ENCODE measurements around the gene TNP1. TPM values are rescaled to one million over a fixed set of nuclear protein-coding genes. Genes with fewer than 3 reads are reported as not detected.

TNP1 gene
- polyA plus RNA-seq, 2 donors, result not detected

DNA sequence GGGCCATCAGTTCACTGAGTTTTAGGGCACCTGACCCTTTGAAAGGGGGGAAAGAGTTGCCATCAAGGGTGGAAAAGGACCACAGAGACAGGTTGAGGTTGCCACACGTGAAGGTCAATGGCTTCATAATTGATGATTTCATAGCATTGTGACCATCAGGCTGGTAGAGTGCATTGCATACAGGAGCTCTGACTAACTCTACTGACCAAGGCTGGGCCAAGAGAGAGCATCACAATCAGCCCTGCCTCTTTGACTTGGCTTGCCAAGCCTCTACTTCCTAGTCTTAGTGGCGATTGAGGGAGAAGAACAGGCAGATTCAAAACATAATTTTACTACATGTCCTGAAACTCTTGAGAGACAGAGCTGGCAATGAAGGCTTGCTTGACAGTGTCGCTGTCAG is 5.8 kb upstream of the TNP1 start:
- 90 to 94% methylated on average over 3 of the region's 3 CpGs for WGBS, 2 donors
- H3K36me3 ChIP-seq (ENCODE audit: control insufficient read depth in 2 of 2, insufficient read depth in 2 of 2, low read length in 1 of 2), result no peaks in the 10 kb centered on the region
- no peaks in the 10 kb centered on the region for H3K4me1 ChIP-seq (ENCODE audit: control insufficient read depth in 2 of 2, insufficient read depth in 2 of 2, low read length in 1 of 2)
- H3K27me3 ChIP-seq (ENCODE audit: control insufficient read depth in 1 of 2, insufficient read depth in 2 of 2, low read length in 2 of 2), result peaks cover 0 to 2% of the 10 kb centered on the region in 2 donors
- no peak overlapping the region for H3K4me3 ChIP-seq (ENCODE audit: low read depth in 1 of 2, low read length in 2 of 2)
- H3K9me3 ChIP-seq (ENCODE audit: control insufficient read depth in 2 of 2, insufficient read depth in 1 of 2, low read depth in 1 of 2, low read length in 1 of 2), result no peaks in the 10 kb centered on the region
- H3K27ac ChIP-seq (ENCODE audit: low read depth in 2 of 2, low read length in 1 of 2), result no peak overlapping the region

GRCh38 chr2:216863946-216864345 is 4.1 kb upstream of the TNP1 start:
- H3K36me3 ChIP-seq (ENCODE audit: control insufficient read depth in 2 of 2, insufficient read depth in 2 of 2, low read length in 1 of 2), result no peaks in the 10 kb centered on the region
- 73 to 80% methylated on average over 4 of the region's 4 CpGs for WGBS, 2 donors
- H3K4me3 ChIP-seq (ENCODE audit: low read depth in 1 of 2, low read length in 2 of 2), result no peak overlapping the region
- no peaks in the 10 kb centered on the region for H3K27me3 ChIP-seq (ENCODE audit: control insufficient read depth in 1 of 2, insufficient read depth in 2 of 2, low read length in 2 of 2)
- no peaks in the 10 kb centered on the region for H3K9me3 ChIP-seq (ENCODE audit: control insufficient read depth in 2 of 2, insufficient read depth in 1 of 2, low read depth in 1 of 2, low read length in 1 of 2)
- H3K4me1 ChIP-seq (ENCODE audit: control insufficient read depth in 2 of 2, insufficient read depth in 2 of 2, low read length in 1 of 2), result no peaks in the 10 kb centered on the region
- H3K27ac ChIP-seq (ENCODE audit: low read depth in 2 of 2, low read length in 1 of 2), result no peak overlapping the region

DNA sequence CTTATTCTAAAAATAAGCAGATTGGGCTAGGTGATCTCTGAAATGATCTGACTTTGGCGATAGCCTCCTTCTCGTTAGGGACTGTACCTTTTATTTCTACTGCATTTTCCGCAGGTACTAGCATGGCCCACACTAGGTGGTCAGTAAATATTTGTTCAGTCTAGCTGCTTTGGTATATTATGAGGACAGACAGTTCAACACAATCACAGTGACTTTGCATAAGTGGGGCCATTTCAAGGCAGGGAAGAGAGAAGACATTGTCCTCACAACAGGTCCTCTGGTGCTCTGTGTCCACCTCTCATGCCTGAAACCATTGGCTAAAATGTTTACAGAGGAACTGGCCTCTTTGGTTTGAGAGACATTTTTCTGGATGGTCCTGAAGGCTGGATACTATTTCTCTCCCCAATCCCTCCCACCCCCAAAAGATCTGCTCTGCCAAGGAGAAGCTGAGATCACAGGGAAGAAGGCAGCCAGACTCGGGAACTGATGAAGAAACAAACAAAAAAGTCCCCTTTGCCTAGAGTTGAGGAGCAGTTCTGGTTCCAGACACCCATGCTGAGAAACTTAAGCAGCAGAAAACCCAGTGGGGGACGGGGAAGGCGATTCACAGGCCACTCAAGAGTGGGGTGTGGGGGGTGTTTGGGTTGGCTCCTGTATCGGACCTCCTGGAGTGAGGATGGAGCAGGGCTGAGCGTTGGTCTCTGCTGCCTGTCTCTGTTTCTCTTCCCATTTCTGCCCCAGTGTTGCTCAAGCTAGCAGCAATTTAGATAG is 2.9 kb upstream of the TNP1 start:
- Histone ChIP-seq H3K4me3 (ENCODE audit: low read depth in 1 of 2, low read length in 2 of 2) (no peak overlapping the region), H3K27me3 (ENCODE audit: control insufficient read depth in 1 of 2, insufficient read depth in 2 of 2, low read length in 2 of 2) (no peaks in the 10 kb centered on the region), H3K36me3 (ENCODE audit: control insufficient read depth in 2 of 2, insufficient read depth in 2 of 2, low read length in 1 of 2) (no peaks in the 10 kb centered on the region), H3K27ac (ENCODE audit: low read depth in 2 of 2, low read length in 1 of 2) (no peak overlapping the region), H3K9me3 (ENCODE audit: control insufficient read depth in 2 of 2, insufficient read depth in 1 of 2, low read depth in 1 of 2, low read length in 1 of 2) (no peaks in the 10 kb centered on the region), H3K4me1 (ENCODE audit: control insufficient read depth in 2 of 2, insufficient read depth in 2 of 2, low read length in 1 of 2) (no peaks in the 10 kb centered on the region)
- 84 to 87% methylated on average over 8 of the region's 8 CpGs for WGBS, 2 donors

GRCh38 chr2:216860426-216861137 is 718 bp upstream of the TNP1 start:
- no peaks in the 10 kb centered on the region for H3K27me3 ChIP-seq (ENCODE audit: control insufficient read depth in 1 of 2, insufficient read depth in 2 of 2, low read length in 2 of 2)
- no peak overlapping the region for H3K4me3 ChIP-seq (ENCODE audit: low read depth in 1 of 2, low read length in 2 of 2)
- no peak overlapping the region for H3K27ac ChIP-seq (ENCODE audit: low read depth in 2 of 2, low read length in 1 of 2)
- no peaks in the 10 kb centered on the region for H3K4me1 ChIP-seq (ENCODE audit: control insufficient read depth in 2 of 2, insufficient read depth in 2 of 2, low read length in 1 of 2)
- H3K36me3 ChIP-seq (ENCODE audit: control insufficient read depth in 2 of 2, insufficient read depth in 2 of 2, low read length in 1 of 2), result no peaks in the 10 kb centered on the region
- WGBS, 2 donors, result 60 to 69% methylated on average over 2 of the region's 2 CpGs
- H3K9me3 ChIP-seq (ENCODE audit: control insufficient read depth in 2 of 2, insufficient read depth in 1 of 2, low read depth in 1 of 2, low read length in 1 of 2), result no peaks in the 10 kb centered on the region

GRCh38 chr2:216858312-216858711 is 1.6 kb downstream of the TNP1 start:
- 50 to 59% methylated on average over 3 of the region's 3 CpGs for WGBS, 2 donors
- Histone ChIP-seq H3K36me3 (ENCODE audit: control insufficient read depth in 2 of 2, insufficient read depth in 2 of 2, low read length in 1 of 2) (no peaks in the 10 kb centered on the region), H3K4me3 (ENCODE audit: low read depth in 1 of 2, low read length in 2 of 2) (no peak overlapping the region), H3K27me3 (ENCODE audit: control insufficient read depth in 1 of 2, insufficient read depth in 2 of 2, low read length in 2 of 2) (no peaks in the 10 kb centered on the region), H3K9me3 (ENCODE audit: control insufficient read depth in 2 of 2, insufficient read depth in 1 of 2, low read depth in 1 of 2, low read length in 1 of 2) (no peaks in the 10 kb centered on the region), H3K27ac (ENCODE audit: low read depth in 2 of 2, low read length in 1 of 2) (no peak overlapping the region), H3K4me1 (ENCODE audit: control insufficient read depth in 2 of 2, insufficient read depth in 2 of 2, low read length in 1 of 2) (no peaks in the 10 kb centered on the region)

- Histone ChIP-seq H3K9me3 (ENCODE audit: control insufficient read depth in 2 of 2, insufficient read depth in 1 of 2, low read depth in 1 of 2, low read length in 1 of 2) (no peaks in the 10 kb centered on the region), H3K27me3 (ENCODE audit: control insufficient read depth in 1 of 2, insufficient read depth in 2 of 2, low read length in 2 of 2) (no peaks in the 10 kb centered on the region), H3K4me1 (ENCODE audit: control insufficient read depth in 2 of 2, insufficient read depth in 2 of 2, low read length in 1 of 2) (no peaks in the 10 kb centered on the region), H3K4me3 (ENCODE audit: low read depth in 1 of 2, low read length in 2 of 2) (no peak overlapping the region), H3K36me3 (ENCODE audit: control insufficient read depth in 2 of 2, insufficient read depth in 2 of 2, low read length in 1 of 2) (no peaks in the 10 kb centered on the region), H3K27ac (ENCODE audit: low read depth in 2 of 2, low read length in 1 of 2) (no peak overlapping the region)
- 77 to 80% methylated on average over 3 of the region's 3 CpGs for WGBS, 2 donors
Measured at GRCh38 chr2:216857131-216857550, 2.7 kb downstream of the TNP1 start.

DNA sequence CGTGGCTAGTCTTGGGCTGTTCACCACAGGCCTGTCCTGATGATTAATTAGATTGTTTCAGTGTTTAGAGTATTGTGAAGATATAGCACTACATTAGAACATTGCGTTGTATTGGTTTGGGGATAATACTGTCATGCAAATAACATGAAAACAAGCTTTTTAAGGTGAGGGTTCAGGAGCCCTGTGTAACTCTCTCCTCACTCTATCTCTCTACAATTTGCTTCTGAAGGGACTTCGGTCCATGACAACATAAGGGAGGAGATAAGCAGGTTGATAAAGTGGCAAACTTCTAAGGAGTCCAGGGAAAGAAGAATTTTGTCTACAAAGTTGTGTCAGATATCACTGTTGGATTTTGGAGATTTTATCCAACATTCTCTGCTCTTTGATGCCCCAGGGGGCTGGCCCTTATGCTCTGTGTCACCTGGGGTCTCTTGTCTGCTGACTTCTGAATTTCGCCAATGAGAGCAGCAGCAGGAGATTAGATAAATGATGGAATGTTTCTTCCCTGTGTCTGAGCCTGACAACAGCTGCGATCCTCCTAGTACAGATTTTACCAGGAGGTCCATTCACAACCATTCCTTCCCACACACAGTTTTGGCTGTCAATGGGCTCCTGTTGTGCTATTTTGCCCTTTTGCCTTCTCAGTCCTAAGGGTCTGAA is 3.3 kb downstream of the TNP1 start:
- H3K4me3 ChIP-seq (ENCODE audit: low read depth in 1 of 2, low read length in 2 of 2), result no peak overlapping the region
- H3K36me3 ChIP-seq (ENCODE audit: control insufficient read depth in 2 of 2, insufficient read depth in 2 of 2, low read length in 1 of 2), result no peaks in the 10 kb centered on the region
- H3K27me3 ChIP-seq (ENCODE audit: control insufficient read depth in 1 of 2, insufficient read depth in 2 of 2, low read length in 2 of 2), result no peaks in the 10 kb centered on the region
- H3K4me1 ChIP-seq (ENCODE audit: control insufficient read depth in 2 of 2, insufficient read depth in 2 of 2, low read length in 1 of 2), result no peaks in the 10 kb centered on the region
- H3K27ac ChIP-seq (ENCODE audit: low read depth in 2 of 2, low read length in 1 of 2), result no peak overlapping the region
- no peaks in the 10 kb centered on the region for H3K9me3 ChIP-seq (ENCODE audit: control insufficient read depth in 2 of 2, insufficient read depth in 1 of 2, low read depth in 1 of 2, low read length in 1 of 2)
- 74 to 88% methylated on average over 5 of the region's 5 CpGs for WGBS, 2 donors

GRCh38 chr2:216855605-216856004 is 4.3 kb downstream of the TNP1 start:
- Histone ChIP-seq H3K27ac (ENCODE audit: low read depth in 2 of 2, low read length in 1 of 2) (no peak overlapping the region), H3K27me3 (ENCODE audit: control insufficient read depth in 1 of 2, insufficient read depth in 2 of 2, low read length in 2 of 2) (no peaks in the 10 kb centered on the region), H3K4me3 (ENCODE audit: low read depth in 1 of 2, low read length in 2 of 2) (no peak overlapping the region), H3K4me1 (ENCODE audit: control insufficient read depth in 2 of 2, insufficient read depth in 2 of 2, low read length in 1 of 2) (no peaks in the 10 kb centered on the region), H3K36me3 (ENCODE audit: control insufficient read depth in 2 of 2, insufficient read depth in 2 of 2, low read length in 1 of 2) (no peaks in the 10 kb centered on the region), H3K9me3 (ENCODE audit: control insufficient read depth in 2 of 2, insufficient read depth in 1 of 2, low read depth in 1 of 2, low read length in 1 of 2) (no peaks in the 10 kb centered on the region)
- WGBS, 2 donors, result 86 to 87% methylated on average over 3 of the region's 3 CpGs

DNA sequence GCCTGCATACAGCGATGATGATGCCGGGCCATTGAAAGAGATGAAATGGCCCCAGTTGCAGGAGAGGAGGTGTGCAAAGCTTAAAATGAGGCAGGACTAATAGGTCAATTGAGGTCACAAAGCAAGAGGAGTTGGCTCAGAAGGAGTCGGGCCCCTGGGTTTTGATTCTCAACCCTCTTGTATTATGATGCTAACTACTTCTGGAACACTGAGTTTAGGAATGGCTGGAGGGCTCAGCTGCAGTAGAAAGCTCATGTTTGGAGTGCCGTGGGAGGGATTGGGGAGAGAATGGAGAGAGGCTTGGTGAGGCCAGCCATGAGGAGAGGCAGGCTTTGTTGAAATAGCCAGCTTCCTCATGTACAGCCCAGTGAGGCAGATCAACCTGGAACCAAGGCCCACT is 4.8 kb downstream of the TNP1 start:
- no peak overlapping the region for H3K4me3 ChIP-seq (ENCODE audit: low read depth in 1 of 2, low read length in 2 of 2)
- no peak overlapping the region for H3K27ac ChIP-seq (ENCODE audit: low read depth in 2 of 2, low read length in 1 of 2)
- H3K27me3 ChIP-seq (ENCODE audit: control insufficient read depth in 1 of 2, insufficient read depth in 2 of 2, low read length in 2 of 2), result no peaks in the 10 kb centered on the region
- no peaks in the 10 kb centered on the region for H3K4me1 ChIP-seq (ENCODE audit: control insufficient read depth in 2 of 2, insufficient read depth in 2 of 2, low read length in 1 of 2)
- 96 to 98% methylated on average over 4 of the region's 4 CpGs for WGBS, 2 donors
- H3K36me3 ChIP-seq (ENCODE audit: control insufficient read depth in 2 of 2, insufficient read depth in 2 of 2, low read length in 1 of 2), result no peaks in the 10 kb centered on the region
- no peaks in the 10 kb centered on the region for H3K9me3 ChIP-seq (ENCODE audit: control insufficient read depth in 2 of 2, insufficient read depth in 1 of 2, low read depth in 1 of 2, low read length in 1 of 2)
